Glomerular visceral epithelial cell (primary cell): ENCODE measurements around the gene CCDC127.
"Not testable (repeated sequence)": the region's sequence is repeated elsewhere in the genome, so short reads cannot be mapped to it uniquely, and the experiment has no call there.

ENCODE experiments used
- DNase-seq: peaks from one replicate; pipeline ENCODE4 v3.0.0-alpha.2; 2016; ENCODE audit errors: extremely low spot score

Gene CCDC127

GRCh38 chr5:234450-234849 is 16.5 kb upstream of the CCDC127 start:
- no peak for DNase-seq

GRCh38 chr5:233426-233825 is 15.5 kb upstream of the CCDC127 start:
- not testable (repeated sequence) for DNase-seq

- DNase-seq: no peak
Observed at GRCh38 chr5:231661-232060, 13.7 kb upstream of the CCDC127 start.

GRCh38 chr5:230711-231110 is 12.8 kb upstream of the CCDC127 start:
- DNase-seq: no peak

- DNase-seq: no peak
Observed at GRCh38 chr5:228886-229285, 10.9 kb upstream of the CCDC127 start.

GRCh38 chr5:227375-227774 is 9.4 kb upstream of the CCDC127 start:
- not testable (repeated sequence) for DNase-seq

GRCh38 chr5:225334-225733 is 7.4 kb upstream of the CCDC127 start:
- DNase-seq: no peak

GRCh38 chr5:223791-224190 is 5.8 kb upstream of the CCDC127 start:
- DNase-seq: no peak

- DNase-seq: not testable (repeated sequence)
Observed at GRCh38 chr5:222951-223715, 5.2 kb upstream of the CCDC127 start.

- DNase-seq: no peak
Observed at GRCh38 chr5:219991-220390, 2.0 kb upstream of the CCDC127 start.

- peak; percentile 31 for DNase-seq
Observed at GRCh38 chr5:219460-219863, 1.5 kb upstream of the CCDC127 start.

GRCh38 chr5:218457-219291 is 721 bp upstream of the CCDC127 start:
- DNase-seq: peak; percentile 43

- not testable (repeated sequence) for DNase-seq
Observed at GRCh38 chr5:216076-216475, 1.9 kb downstream of the CCDC127 start.

- DNase-seq: peak; percentile 48
Observed at GRCh38 chr5:215256-215655, 2.7 kb downstream of the CCDC127 start.

- no peak for DNase-seq
Observed at GRCh38 chr5:213803-214395, 4.1 kb downstream of the CCDC127 start.

- DNase-seq: no peak
Observed at GRCh38 chr5:208449-209114, 9.4 kb downstream of the CCDC127 start.

- DNase-seq: no peak
Observed at GRCh38 chr5:207599-207998, 10.4 kb downstream of the CCDC127 start.

- no peak for DNase-seq
Observed at GRCh38 chr5:206927-207536, 10.9 kb downstream of the CCDC127 start.

GRCh38 chr5:206406-206805 is 11.5 kb downstream of the CCDC127 start:
- DNase-seq: peak; percentile 21

GRCh38 chr5:204966-205670 is 12.8 kb downstream of the CCDC127 start:
- no peak for DNase-seq

GRCh38 chr5:204462-204861 is 13.5 kb downstream of the CCDC127 start:
- no peak for DNase-seq
